OCI-LY7 (cell line): ENCODE data around the gene TTI1.

Source experiments
- EZH2phosphoT487 ChIP-seq: fragments of 200-600 bp; sonication (generic); IDR thresholded peaks from 2 replicates; pipeline ENCODE4 v1.6.1; 2018; ENCODE audit warnings: low read depth, borderline replicate concordance, mild to moderate bottlenecking, mixed run types, antibody characterized with exemption, low read length, moderate library complexity, mixed read lengths
- TF ChIP-seq, protein P1 (sequence below): fragments of 200-600 bp; sonication (generic); conservative IDR thresholded peaks from 2 replicates; pipeline ENCODE4 v1.5.1; 2014; ENCODE audit warnings: mild to moderate bottlenecking, antibody characterized with exemption, low read length, moderate library complexity, mixed read lengths

DNA sequence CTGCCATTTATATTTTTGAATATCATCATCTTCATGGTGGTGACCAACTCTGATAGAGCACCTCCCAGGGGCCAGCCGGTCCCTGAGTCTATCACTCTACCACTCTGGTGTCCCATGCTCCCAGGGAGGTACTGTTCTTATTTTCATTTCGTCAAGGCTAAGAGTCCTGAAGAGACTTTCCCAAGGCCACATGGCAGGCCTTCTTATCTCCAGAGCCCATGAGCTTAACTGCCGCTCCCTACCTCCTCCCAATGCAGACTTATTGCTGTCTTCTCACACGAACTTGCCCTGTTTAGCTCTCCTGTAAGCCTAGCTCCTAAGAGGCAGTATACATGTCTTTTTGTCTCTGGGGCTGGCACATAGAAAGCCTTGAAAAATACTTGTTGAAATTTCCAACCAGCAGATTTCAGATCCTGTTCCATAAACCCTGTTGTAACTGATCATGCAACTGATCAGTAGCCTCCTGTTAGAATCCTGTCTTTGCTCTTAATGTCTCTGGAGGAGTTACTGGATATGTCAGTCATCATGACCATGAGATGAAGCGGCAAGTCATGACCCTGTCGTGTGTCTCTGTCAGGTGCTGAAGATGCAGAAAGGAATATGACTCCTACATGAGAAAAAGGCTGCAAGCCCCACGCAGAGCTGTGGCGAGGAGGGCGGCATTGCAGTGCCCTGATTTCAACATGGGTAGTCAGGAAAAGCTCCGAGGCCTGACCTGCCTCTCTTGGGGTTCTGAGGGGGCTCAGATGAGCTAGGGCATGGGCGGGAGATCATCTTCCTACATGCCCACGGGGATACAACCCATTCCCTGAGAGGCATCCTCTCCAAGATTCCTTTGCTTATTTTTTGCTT is 60.0 kb downstream of the TTI1 start:
- TF ChIP-seq, protein P1, sequence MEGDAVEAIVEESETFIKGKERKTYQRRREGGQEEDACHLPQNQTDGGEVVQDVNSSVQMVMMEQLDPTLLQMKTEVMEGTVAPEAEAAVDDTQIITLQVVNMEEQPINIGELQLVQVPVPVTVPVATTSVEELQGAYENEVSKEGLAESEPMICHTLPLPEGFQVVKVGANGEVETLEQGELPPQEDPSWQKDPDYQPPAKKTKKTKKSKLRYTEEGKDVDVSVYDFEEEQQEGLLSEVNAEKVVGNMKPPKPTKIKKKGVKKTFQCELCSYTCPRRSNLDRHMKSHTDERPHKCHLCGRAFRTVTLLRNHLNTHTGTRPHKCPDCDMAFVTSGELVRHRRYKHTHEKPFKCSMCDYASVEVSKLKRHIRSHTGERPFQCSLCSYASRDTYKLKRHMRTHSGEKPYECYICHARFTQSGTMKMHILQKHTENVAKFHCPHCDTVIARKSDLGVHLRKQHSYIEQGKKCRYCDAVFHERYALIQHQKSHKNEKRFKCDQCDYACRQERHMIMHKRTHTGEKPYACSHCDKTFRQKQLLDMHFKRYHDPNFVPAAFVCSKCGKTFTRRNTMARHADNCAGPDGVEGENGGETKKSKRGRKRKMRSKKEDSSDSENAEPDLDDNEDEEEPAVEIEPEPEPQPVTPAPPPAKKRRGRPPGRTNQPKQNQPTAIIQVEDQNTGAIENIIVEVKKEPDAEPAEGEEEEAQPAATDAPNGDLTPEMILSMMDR: no peak
- TF ChIP-seq EZH2phosphoT487: no peak
